Esophagus (tissue), 2 donors: ENCODE data around the gene MLN. TPM values are rescaled to one million over a fixed set of nuclear protein-coding genes. Genes with fewer than 3 reads are reported as not detected.
"Not testable (repeated sequence)": the region's sequence is repeated elsewhere in the genome, so short reads cannot be mapped to it uniquely, and the experiment has no call there.

Experiments
- H3K27ac ChIP-seq, 2 donors: one replicate each; pipeline ENCODE4 v1.5.1; 2013; ENCODE audit warnings: low read depth in 2 of 2, mild to moderate bottlenecking in 2 of 2, inconsistent platforms in 1 of 2, low read length in 1 of 2, moderate library complexity in 1 of 2
- H3K27me3 ChIP-seq, 2 donors: one replicate each; pipeline ENCODE4 v1.6.1; 2013; ENCODE audit warnings: low read length in 2 of 2, control low read depth in 1 of 2, mild to moderate bottlenecking in 1 of 2; ENCODE audit not compliant: insufficient read depth in 2 of 2, control insufficient read depth in 1 of 2
- H3K36me3 ChIP-seq, 2 donors: one replicate each; pipeline ENCODE4 v1.6.1; 2013; ENCODE audit warnings: low read length in 1 of 2; ENCODE audit not compliant: control insufficient read depth in 2 of 2, insufficient read depth in 2 of 2
- H3K4me1 ChIP-seq, 2 donors: one replicate each; pipeline ENCODE4 v1.6.1; 2013; ENCODE audit warnings: low read length in 1 of 2; ENCODE audit not compliant: control insufficient read depth in 2 of 2, insufficient read depth in 2 of 2
- H3K4me3 ChIP-seq, 2 donors: one replicate each; pipeline ENCODE4 v1.5.1; 2013; ENCODE audit warnings: low read length in 2 of 2, mild to moderate bottlenecking in 2 of 2, low read depth in 1 of 2, moderate library complexity in 1 of 2
- H3K9me3 ChIP-seq, 2 donors: one replicate each; pipeline ENCODE4 v1.6.1; 2013; ENCODE audit warnings: mild to moderate bottlenecking in 2 of 2, low read depth in 1 of 2, low read length in 1 of 2, moderate library complexity in 1 of 2; ENCODE audit not compliant: control insufficient read depth in 2 of 2, insufficient read depth in 1 of 2
- WGBS, 2 donors: extraction: QIAGEN DNeasy Blood & Tissue Kit; methylation state at CpG; one replicate each; pipeline ENCODE4 v1.1.7; 2013; 5-methylcytosine and 5-hydroxymethylcytosine counted together
- polyA plus RNA-seq, 2 donors: library from polyadenylated mRNA; stranded (reverse); fragments of 200-250 nt; gene quantifications; one replicate each; pipeline ENCODE4 v1.2.3, GENCODE V29; 2013
- donor health status: healthy with polysubstance abuse.
- donor health status: Bipolar disorder and iron deficiency.

The MLN gene
- polyA plus RNA-seq, 2 donors = not detected

GRCh38 chr6:33836806-33837469, 33.1 kb upstream of the MLN start:
- Histone ChIP-seq H3K27ac (no peak overlapping the region), H3K36me3 (no peaks in the 10 kb centered on the region), H3K27me3 (no peaks in the 10 kb centered on the region), H3K4me3 (no peak overlapping the region), H3K9me3 (no peaks in the 10 kb centered on the region), H3K4me1 (peaks cover 8 to 20% of the 10 kb centered on the region in 2 donors)
- 58 to 71% methylated on average over 3 of the region's 3 CpGs for whole genome bisulfite sequencing, 2 donors

GRCh38 chr6:33834401-33835392, 30.9 kb upstream of the MLN start:
- no peaks in the 10 kb centered on the region for H3K27me3 ChIP-seq
- no peaks in the 10 kb centered on the region for H3K9me3 ChIP-seq
- peaks cover 5 to 14% of the 10 kb centered on the region in 2 donors for H3K4me1 ChIP-seq
- H3K36me3 ChIP-seq = no peaks in the 10 kb centered on the region
- 53 to 72% methylated on average over 22 of the region's 22 CpGs for WGBS, 2 donors
- no peak overlapping the region for H3K4me3 ChIP-seq
- no peak overlapping the region for H3K27ac ChIP-seq

DNA sequence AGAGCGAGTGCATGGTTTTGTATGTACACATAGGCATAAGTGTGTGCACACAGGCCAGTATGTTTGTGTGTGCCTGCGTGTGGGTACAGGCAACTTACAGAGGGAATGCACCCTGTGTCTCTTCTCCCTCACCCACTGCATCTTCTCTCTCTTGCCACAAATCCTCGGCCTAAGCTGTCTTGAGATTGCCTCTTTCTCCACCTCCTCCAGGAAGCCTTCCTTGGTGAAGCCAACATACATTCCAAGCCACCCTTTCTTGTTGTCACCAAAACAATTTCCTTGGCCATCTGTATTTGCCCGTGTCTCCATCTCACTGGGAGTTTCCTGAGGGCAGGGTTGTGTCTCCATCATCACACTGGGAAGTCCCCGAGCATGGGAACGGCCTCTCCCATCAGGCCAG, 29.8 kb upstream of the MLN start:
- WGBS, 2 donors = 75 to 83% methylated on average over 6 of the region's 6 CpGs
- H3K27ac ChIP-seq = no peak overlapping the region
- no peaks in the 10 kb centered on the region for H3K27me3 ChIP-seq
- no peak overlapping the region for H3K4me3 ChIP-seq
- H3K36me3 ChIP-seq = no peaks in the 10 kb centered on the region
- H3K4me1 ChIP-seq = peaks cover 4 to 5% of the 10 kb centered on the region in 2 donors
- H3K9me3 ChIP-seq = no peaks in the 10 kb centered on the region

- H3K4me1 ChIP-seq, H3K27me3 ChIP-seq, H3K4me3 ChIP-seq, H3K27ac ChIP-seq, H3K9me3 ChIP-seq, H3K36me3 ChIP-seq: not testable (repeated sequence)
- WGBS, 2 donors = 92 to 94% methylated on average over 15 to 28 of the region's 32 CpGs
Measured at GRCh38 chr6:33832831-33833230, 29.0 kb upstream of the MLN start.

DNA sequence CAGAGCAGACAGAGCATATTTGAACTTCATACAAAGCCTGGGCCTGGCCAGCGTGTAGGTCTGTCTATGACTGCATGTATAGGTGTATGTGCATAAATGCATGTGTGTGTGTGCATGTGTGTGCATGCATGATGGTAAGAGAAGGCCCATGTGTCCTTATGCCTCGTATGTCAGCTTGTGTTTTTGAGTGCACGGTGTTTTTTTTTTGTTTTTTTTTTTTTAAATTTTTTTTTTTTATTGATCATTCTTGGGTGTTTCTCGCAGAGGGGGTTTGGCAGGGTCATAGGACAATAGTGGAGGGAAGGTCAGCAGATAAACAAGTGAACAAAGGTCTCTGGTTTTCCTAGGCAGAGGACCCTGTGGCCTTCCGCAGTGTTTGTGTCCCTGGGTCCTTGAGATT, 27.9 kb upstream of the MLN start:
- H3K27me3 ChIP-seq, H3K27ac ChIP-seq, H3K4me3 ChIP-seq, H3K36me3 ChIP-seq, H3K4me1 ChIP-seq, H3K9me3 ChIP-seq: not testable (repeated sequence)
- WGBS, 2 donors = 75 to 86% methylated on average over 4 of the region's 5 CpGs

DNA sequence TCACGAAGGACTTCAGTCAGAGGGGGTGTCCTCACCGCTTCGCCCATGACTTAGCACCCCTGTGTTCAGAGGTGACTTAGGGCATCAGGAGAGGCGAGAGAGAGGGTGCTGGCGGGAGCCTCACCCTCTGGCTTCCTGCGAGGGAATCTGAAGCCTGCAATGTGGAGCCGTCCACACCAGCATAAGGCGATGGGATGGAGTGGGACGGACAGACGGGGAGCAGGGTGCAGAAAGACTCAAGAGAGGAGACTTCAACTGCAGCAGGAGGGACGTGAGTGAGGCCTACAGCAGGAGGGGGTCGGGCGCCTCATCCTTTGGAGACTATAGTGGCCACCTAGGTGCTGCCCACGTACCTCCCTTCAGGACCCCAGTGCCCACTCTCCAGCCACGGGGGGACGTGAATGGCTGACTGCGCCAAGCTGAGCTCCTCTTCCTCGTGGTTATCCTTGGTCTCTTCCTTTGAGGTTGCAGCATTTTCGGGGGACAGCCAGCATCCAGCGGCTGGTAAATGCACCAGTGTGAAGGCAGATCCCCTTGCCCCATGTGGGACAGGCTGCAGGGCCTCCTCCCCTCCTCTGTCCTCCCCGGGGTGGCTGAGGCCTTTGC, 26.9 kb upstream of the MLN start:
- no peaks in the 10 kb centered on the region for H3K9me3 ChIP-seq
- no peaks in the 10 kb centered on the region for H3K27me3 ChIP-seq
- 80 to 85% methylated on average over 21 of the region's 21 CpGs for WGBS, 2 donors
- peaks cover 0 to 3% of the 10 kb centered on the region in 2 donors for H3K4me1 ChIP-seq
- no peaks in the 10 kb centered on the region for H3K36me3 ChIP-seq
- no peak overlapping the region for H3K4me3 ChIP-seq
- H3K27ac ChIP-seq = no peak overlapping the region

- Histone ChIP-seq H3K27me3 (no peaks in the 10 kb centered on the region), H3K4me1 (no peaks in the 10 kb centered on the region), H3K9me3 (no peaks in the 10 kb centered on the region), H3K4me3 (no peak overlapping the region), H3K36me3 (no peaks in the 10 kb centered on the region), H3K27ac (no peak overlapping the region)
- 63% methylated on average over 15 of the region's 15 CpGs for WGBS, 2 donors
Measured at GRCh38 chr6:33828764-33829731, 25.2 kb upstream of the MLN start.

GRCh38 chr6:33828452-33828763, 24.6 kb upstream of the MLN start:
- no peaks in the 10 kb centered on the region for H3K36me3 ChIP-seq
- no peak overlapping the region for H3K27ac ChIP-seq
- H3K4me1 ChIP-seq = no peaks in the 10 kb centered on the region
- no peaks in the 10 kb centered on the region for H3K27me3 ChIP-seq
- 48 to 57% methylated on average over 4 of the region's 4 CpGs for WGBS, 2 donors
- no peak overlapping the region for H3K4me3 ChIP-seq
- H3K9me3 ChIP-seq = no peaks in the 10 kb centered on the region
